Peyer's patch (tissue), 4 donors: ENCODE data around the gene MARCHF2.

Experiments
- CTCF ChIP-seq, 6 experiments: fragments of 450-650 bp in 4 of 6; fragments of 200-600 bp in 2 of 6; sonication (generic) in 1 of 6; IDR thresholded peaks; one replicate each; pipeline ENCODE4 v1.5.1; 2017 to 2019; ENCODE audit warnings: antibody characterized with exemption in 6 of 6, mild to moderate bottlenecking in 3 of 6, moderate library complexity in 1 of 6
- POLR2A ChIP-seq, 2 donors: fragments of 450-650 bp; IDR thresholded peaks; one replicate each; pipeline ENCODE4 v1.5.1; 2017; ENCODE audit warnings: antibody characterized with exemption in 2 of 2, mild to moderate bottlenecking in 2 of 2, moderate library complexity in 2 of 2

DNA sequence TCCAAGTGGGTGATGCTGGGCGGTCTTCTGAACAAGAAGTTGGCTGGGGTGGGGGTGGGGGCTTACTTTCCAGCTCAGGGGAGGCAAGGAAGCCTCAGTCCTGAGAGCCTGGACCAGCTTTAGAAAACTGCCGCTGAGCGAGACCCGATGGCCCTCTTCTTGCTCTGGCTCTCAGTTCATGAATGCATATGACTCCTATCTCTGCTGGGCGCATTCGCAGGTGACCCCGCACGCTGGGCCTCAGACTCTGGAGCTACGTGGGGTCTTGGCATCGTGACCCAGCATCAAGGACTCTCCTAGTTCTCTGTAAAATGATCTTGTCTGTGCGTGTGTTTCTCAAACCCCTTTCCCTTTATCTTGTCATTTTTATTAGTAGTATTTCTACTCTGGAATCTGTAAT lies 69.6 kb downstream of the MARCHF2 start:
- no peak for TF ChIP-seq CTCF (IDR thresholded peaks at IDR 0.05)
- no peak for TF ChIP-seq POLR2A (IDR thresholded peaks at IDR 0.05)
